Lung (tissue), 13 donors: ENCODE results near the gene MUCL3. TPM values are rescaled to one million over a fixed set of nuclear protein-coding genes. Genes with fewer than 3 reads are reported as not detected.

Experiments
- ATAC-seq: fragments of 200-7000 bp; cut with Tn5 transposase; one replicate; pipeline ENCODE4 v1.9.1; 2020; ENCODE audit warnings: moderate number of reproducible peaks; ENCODE audit not compliant: insufficient read depth, low FRiP score
- DNase-seq, 3 donors: peaks; one replicate each; pipeline ENCODE4 v3.0.0-alpha.2; 2013 to 2017
- H3K27ac ChIP-seq, 2 donors: one replicate each; pipeline ENCODE4 v1.5.1; 2013; ENCODE audit warnings: mild to moderate bottlenecking in 2 of 2, moderate library complexity in 2 of 2, control low read depth in 1 of 2, inconsistent platforms in 1 of 2, low read depth in 1 of 2, low read length in 1 of 2
- H3K27me3 ChIP-seq, 3 donors: one replicate each; pipeline ENCODE4 v1.5.1; 2013; ENCODE audit warnings: low read length in 2 of 3; ENCODE audit not compliant: control insufficient read depth in 3 of 3, insufficient read depth in 3 of 3
- H3K36me3 ChIP-seq, 4 donors: one replicate each; pipeline ENCODE4 v1.5.1; 2013; ENCODE audit warnings: low read length in 4 of 4, mild to moderate bottlenecking in 1 of 4, moderate library complexity in 1 of 4; ENCODE audit not compliant: control insufficient read depth in 4 of 4, insufficient read depth in 4 of 4
- H3K4me1 ChIP-seq, 5 donors: one replicate each; pipeline ENCODE4 v1.5.1; 2013; ENCODE audit warnings: low read length in 5 of 5, mild to moderate bottlenecking in 2 of 5, moderate library complexity in 1 of 5; ENCODE audit not compliant: control insufficient read depth in 5 of 5, insufficient read depth in 5 of 5
- H3K4me3 ChIP-seq: one replicate; pipeline ENCODE4 v1.5.1; 2013; ENCODE audit warnings: mild to moderate bottlenecking, control low read depth, moderate library complexity
- H3K9ac ChIP-seq, 2 donors: one replicate each; pipeline ENCODE4 v1.5.1; 2013; ENCODE audit warnings: low read length in 2 of 2, control low read depth in 1 of 2; ENCODE audit not compliant: insufficient read depth in 1 of 2
- H3K9me3 ChIP-seq, 4 donors: one replicate each; pipeline ENCODE4 v1.5.1; 2013; ENCODE audit warnings: low read length in 3 of 4, mild to moderate bottlenecking in 1 of 4, moderate library complexity in 1 of 4; ENCODE audit not compliant: control insufficient read depth in 4 of 4, insufficient read depth in 3 of 4
- CTCF ChIP-seq: IDR thresholded peaks from 2 replicates; pipeline ENCODE4 v1.5.1; 2012; ENCODE audit warnings: mild to moderate bottlenecking; ENCODE audit errors: control extremely low read depth, extremely low read depth
- WGBS, 2 donors: extraction: QIAGEN DNeasy Blood & Tissue Kit; methylation state at CpG; one replicate each; pipeline ENCODE4 v1.1.7; 2013; 5-methylcytosine and 5-hydroxymethylcytosine counted together
- polyA plus RNA-seq, 2 donors: library from polyadenylated mRNA; stranded (reverse); fragments of 200-250 nt; gene quantifications; one replicate each; pipeline ENCODE4 v1.2.1, GENCODE V29; 2013
- small RNA-seq: library from RNA; depleted of rRNA; stranded (forward); fragments of <200 nt; gene quantifications from one replicate; pipeline ENCODE3, GENCODE V24; 2014; ENCODE audit warnings: low replicate concordance
- total RNA-seq, 2 donors: library from RNA; depleted of rRNA in 1 of 2; stranded (reverse); fragments of >200 nt in 1 of 2; gene quantifications; one replicate each; pipeline ENCODE4 v1.2.1, GENCODE V29; 2014 to 2021
- donor health status: control.
- donor health status: control.
- donor health status: Bipolar disorder and iron deficiency.
- donor health status: healthy.
- donor health status: DM: yes; HTN: yes; CAD: no.

The MUCL3 gene
- total and polyA plus RNA-seq, 4 donors, result 0.47 to 6.4 (median 2.0) TPM

DNA sequence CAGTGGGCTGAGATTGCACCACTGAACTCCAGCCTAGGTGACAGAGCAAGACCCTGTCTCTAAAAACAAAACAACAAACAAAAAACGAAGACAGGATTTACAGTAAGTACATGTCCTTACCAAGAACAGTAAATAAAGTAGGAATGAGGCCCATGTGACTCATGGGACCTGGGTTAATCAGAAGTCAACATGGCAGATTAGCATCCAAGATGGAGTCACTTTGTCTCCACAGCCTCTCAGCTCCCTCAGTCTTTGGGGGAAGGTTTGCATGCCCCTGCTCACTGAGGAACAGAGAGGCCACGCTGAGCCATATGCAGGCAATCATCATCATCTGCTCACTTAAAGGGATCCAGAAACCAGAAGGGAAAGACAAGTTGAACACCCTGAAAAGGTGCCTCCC, 61.7 kb downstream of the MUCL3 start:
- WGBS, 2 donors, result 74 to 87% methylated on average over 2 of the region's 2 CpGs
- ATAC-seq (no peak), DNase-seq (no peak)
- Histone ChIP-seq H3K27ac (no peak overlapping the region), H3K9me3 (no peaks in the 10 kb centered on the region), H3K9ac (no peak overlapping the region), H3K4me3 (no peak overlapping the region), H3K27me3 (no peaks in the 10 kb centered on the region), H3K36me3 (no peaks in the 10 kb centered on the region), H3K4me1 (peaks cover 0 to 13% (median 0%) of the 10 kb centered on the region in 5 donors)
- TF ChIP-seq CTCF, result no peak

Small RNA genes within 50 kb of the gene (small RNA-seq; reads per million reads assigned to genes)
- gene RF00019, result not detected

Other genes with a start within 250 kb of the MUCL3 start
- 10 to 100 TPM in 1 of 2 donors, 1 to 10 TPM in 1; 5.1 to 15.9 TPM for gene NRM, start 250.0 kb upstream of the MUCL3 start, total RNA-seq
- gene NRM, start 250.0 kb upstream of the MUCL3 start, polyA plus RNA-seq, result 10 to 100 TPM; 16.0 to 18.7 TPM
- 10 to 100 TPM; 13.7 to 34.0 TPM for gene MDC1, start 223.7 kb upstream of the MUCL3 start, total RNA-seq
- 10 to 100 TPM in 1 of 2 donors, 1 to 10 TPM in 1; 9.9 to 11.0 TPM for gene MDC1, start 223.7 kb upstream of the MUCL3 start, polyA plus RNA-seq
- 100 to 1,000 TPM; 292 to 403 TPM for gene TUBB, start 220.6 kb upstream of the MUCL3 start, total RNA-seq
- gene TUBB, start 220.6 kb upstream of the MUCL3 start, polyA plus RNA-seq, result 100 to 1,000 TPM; 171 to 303 TPM
- gene FLOT1, start 198.3 kb upstream of the MUCL3 start, total RNA-seq, result 100 to 1,000 TPM in 1 of 2 donors, 10 to 100 TPM in 1; 88.0 to 171 TPM
- gene FLOT1, start 198.3 kb upstream of the MUCL3 start, polyA plus RNA-seq, result 100 to 1,000 TPM; 205 to 474 TPM
- 10 to 100 TPM; 16.7 to 37.4 TPM for gene IER3, start 196.4 kb upstream of the MUCL3 start, total RNA-seq
- 100 to 1,000 TPM in 1 of 2 donors, 10 to 100 TPM in 1; 97.9 to 302 TPM for gene IER3, start 196.4 kb upstream of the MUCL3 start, polyA plus RNA-seq
- gene DDR1, start 56.5 kb upstream of the MUCL3 start, total RNA-seq, result 100 to 1,000 TPM; 124 to 134 TPM
- 10 to 100 TPM; 39.5 to 72.4 TPM for gene DDR1, start 56.5 kb upstream of the MUCL3 start, polyA plus RNA-seq
- gene GTF2H4, start 32.8 kb upstream of the MUCL3 start, total RNA-seq, result 10 to 100 TPM; 31.1 to 37.2 TPM
- gene GTF2H4, start 32.8 kb upstream of the MUCL3 start, polyA plus RNA-seq, result 10 to 100 TPM; 25.3 to 31.0 TPM
- 10 to 100 TPM; 17.4 to 32.2 TPM for gene VARS2, start 26.7 kb upstream of the MUCL3 start, total RNA-seq
- 10 to 100 TPM; 18.8 to 38.4 TPM for gene VARS2, start 26.7 kb upstream of the MUCL3 start, polyA plus RNA-seq
- gene SFTA2, start 8.8 kb upstream of the MUCL3 start, total RNA-seq, result 100 to 1,000 TPM in 1 of 2 donors, 10 to 100 TPM in 1; 65.4 to 374 TPM
- gene SFTA2, start 8.8 kb upstream of the MUCL3 start, polyA plus RNA-seq, result 1,000 to 10,000 TPM in 1 of 2 donors, 100 to 1,000 TPM in 1; 771 to 2,392 TPM
- 1 to 10 TPM in 1 of 2 donors, under 1 TPM in 1; 0.40 to 8.6 TPM for gene MUC21, start 42.7 kb downstream of the MUCL3 start, total RNA-seq
- gene MUC21, start 42.7 kb downstream of the MUCL3 start, polyA plus RNA-seq, result 1 to 10 TPM; 3.3 to 4.6 TPM
- under 1 TPM; 0.06 to 0.11 TPM for gene MUC22, start 69.5 kb downstream of the MUCL3 start, total RNA-seq
- gene MUC22, start 69.5 kb downstream of the MUCL3 start, polyA plus RNA-seq, result under 1 TPM; 0.02 to 0.03 TPM
- not detected for gene C6orf15, start 171.6 kb downstream of the MUCL3 start, total RNA-seq
- not detected for gene C6orf15, start 171.6 kb downstream of the MUCL3 start, polyA plus RNA-seq
- 1 to 10 TPM; 1.1 to 2.6 TPM for gene PSORS1C1, start 173.8 kb downstream of the MUCL3 start, total RNA-seq
- gene PSORS1C1, start 173.8 kb downstream of the MUCL3 start, polyA plus RNA-seq, result 10 to 100 TPM in 1 of 2 donors, 1 to 10 TPM in 1; 2.3 to 10.8 TPM
- gene CDSN, start 179.5 kb downstream of the MUCL3 start, total RNA-seq, result under 1 TPM in 1 of 2 donors, not detected in 1; 0.06 TPM
- gene CDSN, start 179.5 kb downstream of the MUCL3 start, polyA plus RNA-seq, result under 1 TPM; 0.05 to 0.10 TPM
- not detected for gene PSORS1C2, start 198.1 kb downstream of the MUCL3 start, total RNA-seq
- gene PSORS1C2, start 198.1 kb downstream of the MUCL3 start, polyA plus RNA-seq, result not detected
- 10 to 100 TPM; 20.0 to 32.8 TPM for gene CCHCR1, start 216.8 kb downstream of the MUCL3 start, total RNA-seq
- 10 to 100 TPM; 11.0 to 14.3 TPM for gene CCHCR1, start 216.8 kb downstream of the MUCL3 start, polyA plus RNA-seq
- 1 to 10 TPM; 5.4 to 9.4 TPM for gene TCF19, start 217.6 kb downstream of the MUCL3 start, total RNA-seq
- gene TCF19, start 217.6 kb downstream of the MUCL3 start, polyA plus RNA-seq, result 1 to 10 TPM; 4.1 to 4.9 TPM
- 10 to 100 TPM in 1 of 2 donors, 1 to 10 TPM in 1; 2.2 to 19.5 TPM for gene POU5F1, start 229.7 kb downstream of the MUCL3 start, total RNA-seq
- gene POU5F1, start 229.7 kb downstream of the MUCL3 start, polyA plus RNA-seq, result 1 to 10 TPM; 1.5 to 2.5 TPM